GM23338 (cell line): ENCODE data around the gene CRMP1. TPM values are rescaled to one million over a fixed set of nuclear protein-coding genes. Genes with fewer than 3 reads are reported as not detected.

Experiments used
- ATAC-seq: fragments of 200-7000 bp; cut with Tn5 transposase; 3 replicates; pipeline ENCODE4 v1.9.1; 2020
- DNase-seq: peaks from one replicate; pipeline ENCODE4 v3.0.0-alpha.2; 2015; ENCODE audit warnings: low spot score
- H2AFZ ChIP-seq: fragments of 200-600 bp; sonication (generic); 2 replicates; pipeline ENCODE4 v1.8.0; 2016; ENCODE audit warnings: antibody characterized with exemption, mild to moderate bottlenecking, moderate library complexity
- H3F3A ChIP-seq: fragments of 200-600 bp; sonication (generic); replicated peaks from 2 replicates; pipeline ENCODE4 v1.8.0; 2017; ENCODE audit warnings: antibody characterized with exemption, mixed run types, low read depth
- H3K27ac ChIP-seq: fragments of 200-600 bp; sonication (generic); 2 replicates; pipeline ENCODE4 v1.6.1; 2016; ENCODE audit warnings: low read depth
- H3K27me3 ChIP-seq: fragments of 200-600 bp; sonication (generic); 2 replicates; pipeline ENCODE4 v1.8.0; 2016; ENCODE audit warnings: mild to moderate bottlenecking, mixed run types, moderate library complexity; ENCODE audit not compliant: insufficient read depth
- H3K36me3 ChIP-seq: fragments of 200-600 bp; sonication (generic); 2 replicates; pipeline ENCODE4 v1.8.0; 2016; ENCODE audit warnings: mild to moderate bottlenecking; ENCODE audit not compliant: insufficient read depth
- H3K4me1 ChIP-seq: fragments of 200-600 bp; sonication (generic); 2 replicates; pipeline ENCODE4 v1.8.0; 2016; ENCODE audit warnings: mild to moderate bottlenecking, moderate library complexity; ENCODE audit not compliant: insufficient read depth
- H3K4me2 ChIP-seq: fragments of 200-600 bp; sonication (generic); 2 replicates; pipeline ENCODE4 v1.7.1; 2017; ENCODE audit warnings: mixed run types
- H3K4me3 ChIP-seq: fragments of 200-600 bp; sonication (generic); 2 replicates; pipeline ENCODE4 v1.6.1; 2016; ENCODE audit warnings: mixed run types
- H3K79me2 ChIP-seq: fragments of 200-600 bp; sonication (generic); replicated peaks from 2 replicates; pipeline ENCODE4 v1.8.0; 2017; ENCODE audit warnings: mild to moderate bottlenecking; ENCODE audit not compliant: insufficient read depth
- H3K9me2 ChIP-seq: fragments of 200-600 bp; sonication (generic); 2 replicates; pipeline ENCODE4 v1.8.0; 2017; ENCODE audit not compliant: insufficient read depth
- H4K20me1 ChIP-seq: fragments of 200-600 bp; sonication (generic); replicated peaks from 2 replicates; pipeline ENCODE4 v1.8.0; 2017; ENCODE audit warnings: mild to moderate bottlenecking; ENCODE audit not compliant: insufficient read depth
- H3K27ac Mint-ChIP-seq: 2 replicates; pipeline ENCODE4 v1.8.0; 2020; ENCODE audit warnings: inconsistent platforms, mild to moderate bottlenecking, moderate library complexity, mixed read lengths
- H3K27me3 Mint-ChIP-seq: 3 replicates; pipeline ENCODE4 v1.8.0; 2022; ENCODE audit warnings: low read depth, mild to moderate bottlenecking, moderate library complexity, mixed read lengths, inconsistent platforms; ENCODE audit not compliant: insufficient read depth, poor library complexity
- H3K36me3 Mint-ChIP-seq: 3 replicates; pipeline ENCODE4 v1.8.0; 2021; ENCODE audit warnings: low read depth, mild to moderate bottlenecking, inconsistent platforms, moderate library complexity, mixed read lengths
- H3K4me1 Mint-ChIP-seq: 3 replicates; pipeline ENCODE4 v1.8.0; 2020; ENCODE audit warnings: mild to moderate bottlenecking, inconsistent platforms, mixed read lengths
- H3K4me3 Mint-ChIP-seq: 3 replicates; pipeline ENCODE4 v1.8.0; 2021; ENCODE audit warnings: moderate library complexity, mild to moderate bottlenecking, inconsistent platforms, mixed read lengths
- H3K9me3 Mint-ChIP-seq: 3 replicates; pipeline ENCODE4 v1.8.0; 2020; ENCODE audit warnings: moderate library complexity, mild to moderate bottlenecking, inconsistent platforms, mixed read lengths
- CREB1 ChIP-seq: fragments of 250-450 bp; sonication (Bioruptor Pico); IDR thresholded peaks from 2 replicates; pipeline ENCODE4 v1.5.0; 2020; ENCODE audit warnings: low read depth, mild to moderate bottlenecking, moderate library complexity
- EZH2 ChIP-seq: fragments of 200-600 bp; sonication (generic); IDR thresholded peaks from one replicate; pipeline ENCODE4 v1.8.0; 2017; ENCODE audit warnings: antibody characterized with exemption, mild to moderate bottlenecking, low read depth; ENCODE audit not compliant: unreplicated experiment
- EZH2phosphoT487 ChIP-seq: fragments of 200-600 bp; sonication (generic); IDR thresholded peaks from one replicate; pipeline ENCODE4 v1.8.1; 2018; ENCODE audit warnings: antibody characterized with exemption; ENCODE audit not compliant: unreplicated experiment
- JUNB ChIP-seq: IDR thresholded peaks from one replicate; pipeline ENCODE4 v1.6.1; 2016; ENCODE audit warnings: antibody characterized with exemption; ENCODE audit not compliant: unreplicated experiment
- NANOG ChIP-seq: IDR thresholded peaks from 2 replicates; pipeline ENCODE4 v1.6.1; 2016; ENCODE audit warnings: antibody characterized with exemption, borderline replicate concordance
- POLR2AphosphoS5 ChIP-seq: IDR thresholded peaks from 2 replicates; pipeline ENCODE4 v1.6.1; 2016; ENCODE audit warnings: antibody characterized with exemption, low read depth
- STAT1 ChIP-seq: IDR thresholded peaks from one replicate; pipeline ENCODE4 v1.6.1; 2016; ENCODE audit warnings: antibody characterized with exemption; ENCODE audit not compliant: unreplicated experiment
- ZNF114 ChIP-seq: fragments of 250-450 bp; sonication (Bioruptor Pico); IDR thresholded peaks from 2 replicates; pipeline ENCODE4 v1.5.0; 2020; ENCODE audit warnings: mild to moderate bottlenecking, moderate library complexity
- ZNF331 ChIP-seq: fragments of 250-450 bp; sonication (Bioruptor Pico); IDR thresholded peaks from 2 replicates; pipeline ENCODE4 v1.5.0; 2020; ENCODE audit warnings: low read depth, mild to moderate bottlenecking, moderate library complexity
- polyA plus RNA-seq: library from polyadenylated mRNA; unstranded; fragments of >200 nt; fragmentation: Nextera tagmentation; extraction: Ambion mirVana; gene quantifications from 2 replicates; pipeline ENCODE4 v1.2.1, GENCODE V29; 2016
- total RNA-seq: library from RNA; depleted of rRNA; stranded (reverse); fragments of >200 nt; shearing (Covaris generic); gene quantifications from 2 replicates; pipeline ENCODE4 v1.2.3, GENCODE V29; 2014
- TF ChIP-seq, protein P1 (sequence below): IDR thresholded peaks from 2 replicates; pipeline ENCODE4 v1.6.1; 2016; ENCODE audit warnings: antibody characterized with exemption
- TF ChIP-seq, protein P2 (sequence below): fragments of 250-450 bp; sonication (Bioruptor Pico); IDR thresholded peaks from 2 replicates; pipeline ENCODE4 v1.5.0; 2020; ENCODE audit warnings: mild to moderate bottlenecking, moderate library complexity
- TF ChIP-seq, protein P3 (sequence below), 2 experiments: fragments of 200-600 bp in 1 of 2; sonication (generic) in 1 of 2; conservative IDR thresholded peaks; 2 replicates each; pipeline versions ENCODE4 v1.5.1 to v1.6.1; 2016 to 2017; ENCODE audit warnings: antibody characterized with exemption in 2 of 2, low read depth in 2 of 2, mild to moderate bottlenecking in 2 of 2, moderate library complexity in 1 of 2
- TF ChIP-seq, protein P4 (sequence below): IDR thresholded peaks from one replicate; pipeline ENCODE4 v1.6.1; 2018; ENCODE audit warnings: antibody characterized with exemption; ENCODE audit not compliant: unreplicated experiment

Gene CRMP1
- total and polyA plus RNA-seq, 2 experiments from 2014 or later = 52.7 to 146 TPM

DNA sequence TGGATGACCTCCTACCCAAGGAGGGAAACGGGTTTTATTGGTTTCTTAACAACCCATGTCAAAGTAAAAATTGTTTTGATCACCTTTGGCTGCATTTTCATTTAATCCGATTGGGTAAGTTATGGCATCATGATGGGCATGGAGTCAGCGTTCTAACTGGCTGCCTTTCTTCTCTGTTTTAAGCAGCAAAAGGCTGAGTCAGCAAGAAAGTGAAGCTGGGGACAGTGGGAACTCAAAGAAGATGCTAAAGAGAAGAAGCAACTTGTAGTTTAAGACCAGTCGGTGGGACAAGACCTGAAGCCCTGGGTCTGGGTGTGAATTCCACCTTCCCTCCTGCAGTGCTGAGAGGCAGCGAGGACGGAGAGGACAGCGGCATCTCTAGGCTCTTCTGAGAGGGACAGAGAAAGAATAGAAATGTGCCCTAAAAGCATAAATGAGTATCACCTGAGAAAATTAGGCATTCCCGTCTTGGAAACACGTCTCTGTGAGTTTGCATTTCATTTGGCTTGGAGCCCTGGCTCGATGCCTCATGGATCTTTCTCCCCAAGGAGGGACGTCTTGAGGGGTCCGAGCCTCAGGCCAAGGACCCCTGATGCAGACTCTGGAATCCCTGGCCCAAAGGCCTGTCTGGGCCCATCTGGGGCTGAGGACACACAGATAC, 82.0 kb downstream of the CRMP1 start:
- DNase-seq (no peak), ATAC-seq (no peak)
- H4K20me1 ChIP-seq = no peaks in the 10 kb centered on the region; the same call in 1 of the 2 replicates
- no peak overlapping the region for H3K27ac ChIP-seq
- Mint-ChIP-seq H3K4me1 (peaks cover 6% of the 10 kb centered on the region; the same call in 1 of the 3 replicates), H3K4me3 (no peak overlapping the region), H3K27me3 (peaks cover 13% of the 10 kb centered on the region), H3K27ac (no peak overlapping the region), H3K36me3 (peaks cover 55% of the 10 kb centered on the region), H3K9me3 (no peaks in the 10 kb centered on the region)
- H3K9me2 ChIP-seq = no peaks in the 10 kb centered on the region
- no peaks in the 10 kb centered on the region for H3F3A ChIP-seq
- H3K27me3 ChIP-seq = no peaks in the 10 kb centered on the region
- H3K79me2 ChIP-seq = no peaks in the 10 kb centered on the region
- H3K4me3 ChIP-seq = no peak overlapping the region
- H3K4me2 ChIP-seq = no peak overlapping the region
- 0 out of 2 replicates have a peak, but pooled peaks cover 3% of the 10 kb centered on the region for H3K4me1 ChIP-seq
- 0 out of 2 replicates have a peak, but pooled peaks cover 3% of the 10 kb centered on the region for H3K36me3 ChIP-seq
- H2AFZ ChIP-seq = no peak overlapping the region
- TF ChIP-seq CREB1 (CRISPR knock-in tag) (no peak), NANOG (no peak), JUNB (no peak), EZH2 (no peak), ZNF331 (CRISPR knock-in tag) (no peak), EZH2phosphoT487 (no peak), STAT1 (no peak), POLR2AphosphoS5 (no peak), ZNF114 (CRISPR knock-in tag) (no peak)
- TF ChIP-seq, protein P1, sequence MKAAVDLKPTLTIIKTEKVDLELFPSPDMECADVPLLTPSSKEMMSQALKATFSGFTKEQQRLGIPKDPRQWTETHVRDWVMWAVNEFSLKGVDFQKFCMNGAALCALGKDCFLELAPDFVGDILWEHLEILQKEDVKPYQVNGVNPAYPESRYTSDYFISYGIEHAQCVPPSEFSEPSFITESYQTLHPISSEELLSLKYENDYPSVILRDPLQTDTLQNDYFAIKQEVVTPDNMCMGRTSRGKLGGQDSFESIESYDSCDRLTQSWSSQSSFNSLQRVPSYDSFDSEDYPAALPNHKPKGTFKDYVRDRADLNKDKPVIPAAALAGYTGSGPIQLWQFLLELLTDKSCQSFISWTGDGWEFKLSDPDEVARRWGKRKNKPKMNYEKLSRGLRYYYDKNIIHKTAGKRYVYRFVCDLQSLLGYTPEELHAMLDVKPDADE = no peak
- TF ChIP-seq, protein P2, sequence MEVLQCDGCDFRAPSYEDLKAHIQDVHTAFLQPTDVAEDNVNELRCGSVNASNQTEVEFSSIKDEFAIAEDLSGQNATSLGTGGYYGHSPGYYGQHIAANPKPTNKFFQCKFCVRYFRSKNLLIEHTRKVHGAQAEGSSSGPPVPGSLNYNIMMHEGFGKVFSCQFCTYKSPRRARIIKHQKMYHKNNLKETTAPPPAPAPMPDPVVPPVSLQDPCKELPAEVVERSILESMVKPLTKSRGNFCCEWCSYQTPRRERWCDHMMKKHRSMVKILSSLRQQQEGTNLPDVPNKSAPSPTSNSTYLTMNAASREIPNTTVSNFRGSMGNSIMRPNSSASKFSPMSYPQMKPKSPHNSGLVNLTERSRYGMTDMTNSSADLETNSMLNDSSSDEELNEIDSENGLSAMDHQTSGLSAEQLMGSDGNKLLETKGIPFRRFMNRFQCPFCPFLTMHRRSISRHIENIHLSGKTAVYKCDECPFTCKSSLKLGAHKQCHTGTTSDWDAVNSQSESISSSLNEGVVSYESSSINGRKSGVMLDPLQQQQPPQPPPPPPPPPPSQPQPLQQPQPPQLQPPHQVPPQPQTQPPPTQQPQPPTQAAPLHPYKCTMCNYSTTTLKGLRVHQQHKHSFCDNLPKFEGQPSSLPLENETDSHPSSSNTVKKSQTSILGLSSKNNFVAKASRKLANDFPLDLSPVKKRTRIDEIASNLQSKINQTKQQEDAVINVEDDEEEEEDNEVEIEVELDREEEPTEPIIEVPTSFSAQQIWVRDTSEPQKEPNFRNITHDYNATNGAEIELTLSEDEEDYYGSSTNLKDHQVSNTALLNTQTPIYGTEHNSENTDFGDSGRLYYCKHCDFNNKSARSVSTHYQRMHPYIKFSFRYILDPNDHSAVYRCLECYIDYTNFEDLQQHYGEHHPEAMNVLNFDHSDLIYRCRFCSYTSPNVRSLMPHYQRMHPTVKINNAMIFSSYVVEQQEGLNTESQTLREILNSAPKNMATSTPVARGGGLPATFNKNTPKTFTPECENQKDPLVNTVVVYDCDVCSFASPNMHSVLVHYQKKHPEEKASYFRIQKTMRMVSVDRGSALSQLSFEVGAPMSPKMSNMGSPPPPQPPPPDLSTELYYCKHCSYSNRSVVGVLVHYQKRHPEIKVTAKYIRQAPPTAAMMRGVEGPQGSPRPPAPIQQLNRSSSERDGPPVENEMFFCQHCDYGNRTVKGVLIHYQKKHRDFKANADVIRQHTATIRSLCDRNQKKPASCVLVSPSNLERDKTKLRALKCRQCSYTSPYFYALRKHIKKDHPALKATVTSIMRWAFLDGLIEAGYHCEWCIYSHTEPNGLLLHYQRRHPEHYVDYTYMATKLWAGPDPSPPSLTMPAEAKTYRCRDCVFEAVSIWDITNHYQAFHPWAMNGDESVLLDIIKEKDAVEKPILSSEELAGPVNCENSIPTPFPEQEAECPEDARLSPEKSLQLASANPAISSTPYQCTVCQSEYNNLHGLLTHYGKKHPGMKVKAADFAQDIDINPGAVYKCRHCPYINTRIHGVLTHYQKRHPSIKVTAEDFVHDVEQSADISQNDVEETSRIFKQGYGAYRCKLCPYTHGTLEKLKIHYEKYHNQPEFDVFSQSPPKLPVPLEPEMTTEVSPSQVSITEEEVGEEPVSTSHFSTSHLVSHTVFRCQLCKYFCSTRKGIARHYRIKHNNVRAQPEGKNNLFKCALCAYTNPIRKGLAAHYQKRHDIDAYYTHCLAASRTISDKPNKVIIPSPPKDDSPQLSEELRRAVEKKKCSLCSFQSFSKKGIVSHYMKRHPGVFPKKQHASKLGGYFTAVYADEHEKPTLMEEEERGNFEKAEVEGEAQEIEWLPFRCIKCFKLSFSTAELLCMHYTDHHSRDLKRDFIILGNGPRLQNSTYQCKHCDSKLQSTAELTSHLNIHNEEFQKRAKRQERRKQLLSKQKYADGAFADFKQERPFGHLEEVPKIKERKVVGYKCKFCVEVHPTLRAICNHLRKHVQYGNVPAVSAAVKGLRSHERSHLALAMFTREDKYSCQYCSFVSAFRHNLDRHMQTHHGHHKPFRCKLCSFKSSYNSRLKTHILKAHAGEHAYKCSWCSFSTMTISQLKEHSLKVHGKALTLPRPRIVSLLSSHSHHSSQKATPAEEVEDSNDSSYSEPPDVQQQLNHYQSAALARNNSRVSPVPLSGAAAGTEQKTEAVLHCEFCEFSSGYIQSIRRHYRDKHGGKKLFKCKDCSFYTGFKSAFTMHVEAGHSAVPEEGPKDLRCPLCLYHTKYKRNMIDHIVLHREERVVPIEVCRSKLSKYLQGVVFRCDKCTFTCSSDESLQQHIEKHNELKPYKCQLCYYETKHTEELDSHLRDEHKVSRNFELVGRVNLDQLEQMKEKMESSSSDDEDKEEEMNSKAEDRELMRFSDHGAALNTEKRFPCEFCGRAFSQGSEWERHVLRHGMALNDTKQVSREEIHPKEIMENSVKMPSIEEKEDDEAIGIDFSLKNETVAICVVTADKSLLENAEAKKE = no peak
- TF ChIP-seq, protein P3, sequence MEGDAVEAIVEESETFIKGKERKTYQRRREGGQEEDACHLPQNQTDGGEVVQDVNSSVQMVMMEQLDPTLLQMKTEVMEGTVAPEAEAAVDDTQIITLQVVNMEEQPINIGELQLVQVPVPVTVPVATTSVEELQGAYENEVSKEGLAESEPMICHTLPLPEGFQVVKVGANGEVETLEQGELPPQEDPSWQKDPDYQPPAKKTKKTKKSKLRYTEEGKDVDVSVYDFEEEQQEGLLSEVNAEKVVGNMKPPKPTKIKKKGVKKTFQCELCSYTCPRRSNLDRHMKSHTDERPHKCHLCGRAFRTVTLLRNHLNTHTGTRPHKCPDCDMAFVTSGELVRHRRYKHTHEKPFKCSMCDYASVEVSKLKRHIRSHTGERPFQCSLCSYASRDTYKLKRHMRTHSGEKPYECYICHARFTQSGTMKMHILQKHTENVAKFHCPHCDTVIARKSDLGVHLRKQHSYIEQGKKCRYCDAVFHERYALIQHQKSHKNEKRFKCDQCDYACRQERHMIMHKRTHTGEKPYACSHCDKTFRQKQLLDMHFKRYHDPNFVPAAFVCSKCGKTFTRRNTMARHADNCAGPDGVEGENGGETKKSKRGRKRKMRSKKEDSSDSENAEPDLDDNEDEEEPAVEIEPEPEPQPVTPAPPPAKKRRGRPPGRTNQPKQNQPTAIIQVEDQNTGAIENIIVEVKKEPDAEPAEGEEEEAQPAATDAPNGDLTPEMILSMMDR (conservative IDR thresholded peaks at IDR 0.05; ENCODE audit: low read depth in 2 of 2) = no peak
- TF ChIP-seq, protein P4, sequence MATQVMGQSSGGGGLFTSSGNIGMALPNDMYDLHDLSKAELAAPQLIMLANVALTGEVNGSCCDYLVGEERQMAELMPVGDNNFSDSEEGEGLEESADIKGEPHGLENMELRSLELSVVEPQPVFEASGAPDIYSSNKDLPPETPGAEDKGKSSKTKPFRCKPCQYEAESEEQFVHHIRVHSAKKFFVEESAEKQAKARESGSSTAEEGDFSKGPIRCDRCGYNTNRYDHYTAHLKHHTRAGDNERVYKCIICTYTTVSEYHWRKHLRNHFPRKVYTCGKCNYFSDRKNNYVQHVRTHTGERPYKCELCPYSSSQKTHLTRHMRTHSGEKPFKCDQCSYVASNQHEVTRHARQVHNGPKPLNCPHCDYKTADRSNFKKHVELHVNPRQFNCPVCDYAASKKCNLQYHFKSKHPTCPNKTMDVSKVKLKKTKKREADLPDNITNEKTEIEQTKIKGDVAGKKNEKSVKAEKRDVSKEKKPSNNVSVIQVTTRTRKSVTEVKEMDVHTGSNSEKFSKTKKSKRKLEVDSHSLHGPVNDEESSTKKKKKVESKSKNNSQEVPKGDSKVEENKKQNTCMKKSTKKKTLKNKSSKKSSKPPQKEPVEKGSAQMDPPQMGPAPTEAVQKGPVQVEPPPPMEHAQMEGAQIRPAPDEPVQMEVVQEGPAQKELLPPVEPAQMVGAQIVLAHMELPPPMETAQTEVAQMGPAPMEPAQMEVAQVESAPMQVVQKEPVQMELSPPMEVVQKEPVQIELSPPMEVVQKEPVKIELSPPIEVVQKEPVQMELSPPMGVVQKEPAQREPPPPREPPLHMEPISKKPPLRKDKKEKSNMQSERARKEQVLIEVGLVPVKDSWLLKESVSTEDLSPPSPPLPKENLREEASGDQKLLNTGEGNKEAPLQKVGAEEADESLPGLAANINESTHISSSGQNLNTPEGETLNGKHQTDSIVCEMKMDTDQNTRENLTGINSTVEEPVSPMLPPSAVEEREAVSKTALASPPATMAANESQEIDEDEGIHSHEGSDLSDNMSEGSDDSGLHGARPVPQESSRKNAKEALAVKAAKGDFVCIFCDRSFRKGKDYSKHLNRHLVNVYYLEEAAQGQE = no peak
